ENCODE results near the gene ZNF385C. TPM values are rescaled to one million over a fixed set of nuclear protein-coding genes. Genes with fewer than 3 reads are reported as not detected.

The ZNF385C gene
- total and polyA plus RNA-seq, 2 of the 13 experiments (the other 11 are each of a cell fraction or from before 2014, with no cell fraction given): 2.3 to 6.1 TPM

- FAIRE-seq: no peak
- BruUV-seq (replicated peaks): no TSS peak
- Histone ChIP-seq H3K4me3 (replicated peaks in 1 of 3; ENCODE audit: insufficient read depth in 1 of 3, low read depth in 2 of 3, low read length in 3 of 3) (no peak overlapping the region), H3K9ac (ENCODE audit: insufficient read depth, low read depth, low read length) (no peak overlapping the region), H2AFZ (ENCODE audit: low read length) (no peak overlapping the region), H3K36me3 (replicated peaks in 1 of 2; ENCODE audit: control insufficient read depth in 1 of 2, insufficient read depth in 2 of 2, low read length in 2 of 2) (peaks cover 49 to 79% of the 10 kb centered on the region in 2 experiments), H3K27ac (ENCODE audit: extremely low read length, insufficient read depth, low read length) (no peak overlapping the region), H3K27me3 (ENCODE audit: control insufficient read depth in 1 of 2, insufficient read depth in 2 of 2, low read length in 2 of 2) (no peaks in the 10 kb centered on the region), H3K9me3 (ENCODE audit: low read length) (no peaks in the 10 kb centered on the region), H3K4me1 (ENCODE audit: insufficient read depth, low read length) (no peaks in the 10 kb centered on the region), H3K79me2 (ENCODE audit: insufficient read depth, low read length) (no peaks in the 10 kb centered on the region), H3K4me2 (ENCODE audit: low read depth, low read length) (no peak overlapping the region), H4K20me1 (ENCODE audit: insufficient read depth, low read length) (no peaks in the 10 kb centered on the region)
- ATAC-seq: no peak
- intact Hi-C loops (cut with micrococcal nuclease; ENCODE audit: unreplicated experiment) (no loop called here), in situ Hi-C loops (cut with HindIII; ENCODE audit: extremely low pct_ligation_motif_present, low pct_unique_long_range_greater_than_20kb) (no loop called here)
- ChIA-PET CTCF (ENCODE audit: low intra/inter-chr PET ratio, low total read pairs) (no interaction called here), POLR2A (interaction anchor here (1.3 to 1.7 kb wide), 2 partner anchors 15 to 20 kb away, joined by 4 read pairs; partner anchors contain the start of gene CNP)
- WGBS (ENCODE audit: low lambda C conversion rate): 98% methylated on average over 14 of the region's 14 CpGs
- DNase-seq (ENCODE audit: low spot score): no peak
- no peak for TF ChIP-seq YY1 (IDR thresholded peaks at IDR 0.05; ENCODE audit: insufficient read depth, insufficient replicate concordance, low read depth, low read length)
- no peak for TF ChIP-seq MAF1 (CRISPR knock-in tag; IDR thresholded peaks at IDR 0.05; ENCODE audit: borderline replicate concordance)
- TF ChIP-seq SP5 (CRISPR knock-in tag; IDR thresholded peaks at IDR 0.05; ENCODE audit: borderline replicate concordance, low read depth): no peak
- no peak for TF ChIP-seq HOXA5 (CRISPR knock-in tag; IDR thresholded peaks at IDR 0.05)
- TF ChIP-seq ZBTB40 (IDR thresholded peaks at IDR 0.05): no peak
- TF ChIP-seq ZBTB40 (CRISPR knock-in tag; IDR thresholded peaks at IDR 0.05): no peak
- TF ChIP-seq ZNF570 (CRISPR knock-in tag; IDR thresholded peaks at IDR 0.05; ENCODE audit: borderline replicate concordance): no peak
- no peak for TF ChIP-seq POGK (CRISPR knock-in tag; conservative IDR thresholded peaks at IDR 0.05)
- no peak for TF ChIP-seq ZNF7 (CRISPR knock-in tag; IDR thresholded peaks at IDR 0.05)
- no peak for TF ChIP-seq ZNF501 (CRISPR knock-in tag; IDR thresholded peaks at IDR 0.05)
- TF ChIP-seq KDM5B (CRISPR knock-in tag; IDR thresholded peaks at IDR 0.05; ENCODE audit: borderline replicate concordance): no peak
- TF ChIP-seq HINFP (CRISPR knock-in tag; IDR thresholded peaks at IDR 0.05; ENCODE audit: low read depth): no peak
These were observed 116.1 kb downstream of the ZNF385C start for GRCh38 chr17:41982026-41982760.
